Stimulated activated effector memory CD8-positive, alpha-beta T cell treated with anti-CD3 and anti-CD28 coated beads, Interleukin-12 subunit alpha, Interleukin-12 subunit beta, amount 100 ng/mL, for 72 hours (primary cell): ENCODE measurements around the gene DAB2IP.

Experiments
- ATAC-seq: fragments of 150-1000 bp; cut with Tn5 transposase; 2 replicates; pipeline ENCODE4 v1.10.0; 2021
- DNase-seq, 2 donors: peaks; one replicate each; pipeline ENCODE4 v3.0.0; 2021 to 2022; ENCODE audit warnings: low spot score in 2 of 2
- H3K27ac Mint-ChIP-seq: one replicate; pipeline ENCODE4 v1.8.0; 2022; ENCODE audit warnings: mild to moderate bottlenecking, mixed read lengths
- H3K36me3 Mint-ChIP-seq: one replicate; pipeline ENCODE4 v1.8.0; 2022; ENCODE audit warnings: mild to moderate bottlenecking, mixed read lengths
- H3K4me1 Mint-ChIP-seq: one replicate; pipeline ENCODE4 v1.8.0; 2022; ENCODE audit warnings: mixed read lengths
- H3K4me3 Mint-ChIP-seq: one replicate; pipeline ENCODE4 v1.8.0; 2022; ENCODE audit warnings: mild to moderate bottlenecking, mixed read lengths
- H3K9me3 Mint-ChIP-seq: one replicate; pipeline ENCODE4 v1.8.0; 2022; ENCODE audit warnings: mixed read lengths

Gene DAB2IP

GRCh38 chr9:121816449-121816817, 165.0 kb downstream of the DAB2IP start:
- ATAC-seq: no peak
- no peak for DNase-seq
- Mint-ChIP-seq H3K4me1 (no peaks in the 10 kb centered on the region), H3K4me3 (no peak overlapping the region), H3K27ac (no peak overlapping the region), H3K36me3 (peaks cover 3% of the 10 kb centered on the region), H3K9me3 (no peaks in the 10 kb centered on the region)

GRCh38 chr9:121816845-121817450, 165.5 kb downstream of the DAB2IP start:
- ATAC-seq (no peak), DNase-seq (no peak)
- Mint-ChIP-seq H3K4me1 (peaks cover 1% of the 10 kb centered on the region), H3K27ac (no peak overlapping the region), H3K36me3 (peaks cover 5% of the 10 kb centered on the region), H3K4me3 (no peak overlapping the region), H3K9me3 (no peaks in the 10 kb centered on the region)

DNA sequence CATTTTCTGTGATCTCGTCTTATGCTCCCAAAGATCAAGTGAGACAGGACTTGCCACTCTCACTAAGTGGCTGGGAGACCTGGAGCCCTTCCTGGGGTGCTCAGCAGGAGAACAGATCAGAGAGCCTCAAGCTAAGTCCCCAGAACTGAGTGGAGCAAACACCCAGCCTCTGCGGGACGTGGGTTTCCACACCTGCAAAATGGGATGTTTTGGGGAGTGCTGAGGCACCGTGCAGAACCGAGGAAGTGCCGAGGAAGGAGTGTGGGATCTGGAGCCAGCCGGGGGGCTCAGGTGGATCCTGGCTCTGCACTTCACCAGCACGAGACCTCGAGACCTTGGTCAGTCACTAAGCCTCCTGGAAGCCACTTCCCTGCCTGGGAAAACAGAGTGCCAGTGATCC, 166.0 kb downstream of the DAB2IP start:
- no peak overlapping the region for H3K4me3 Mint-ChIP-seq
- H3K4me1 Mint-ChIP-seq: peaks cover 7% of the 10 kb centered on the region
- H3K9me3 Mint-ChIP-seq: no peaks in the 10 kb centered on the region
- ATAC-seq: no peak
- H3K27ac Mint-ChIP-seq: no peak overlapping the region
- H3K36me3 Mint-ChIP-seq: peaks cover 5% of the 10 kb centered on the region
- no peak for DNase-seq

DNA sequence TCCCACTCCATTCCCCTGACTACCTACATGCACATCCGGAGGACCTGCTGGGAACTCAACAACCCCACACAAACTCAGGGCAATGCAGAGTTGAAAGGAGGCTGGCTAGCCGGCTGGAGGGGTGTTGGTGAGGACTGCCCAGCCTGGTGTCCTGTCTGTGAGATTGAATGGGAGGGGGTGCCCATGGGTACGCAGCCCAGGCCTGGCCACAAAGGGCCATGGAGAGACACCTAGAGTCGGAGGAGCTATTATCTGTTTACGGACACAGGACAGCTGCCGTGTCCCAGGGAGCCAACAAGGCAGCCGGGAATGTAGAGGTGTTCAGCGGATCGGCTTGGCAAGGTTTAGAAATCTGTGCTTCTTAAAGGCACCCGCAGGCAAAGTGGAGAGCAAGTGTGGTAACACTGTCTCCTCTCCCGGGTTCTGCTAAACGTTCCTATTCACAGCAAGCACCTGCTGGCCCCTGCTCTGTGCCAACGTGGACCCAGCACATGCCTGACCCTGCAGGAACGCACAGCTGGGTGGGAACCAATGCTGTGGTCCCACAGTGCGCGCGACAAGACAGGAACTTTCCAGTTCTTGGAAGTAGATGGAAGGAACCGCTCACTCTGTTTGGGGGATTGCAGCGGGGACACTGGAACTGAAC, 166.7 kb downstream of the DAB2IP start:
- H3K4me3 Mint-ChIP-seq: no peak overlapping the region
- peaks cover 5% of the 10 kb centered on the region for H3K36me3 Mint-ChIP-seq
- ATAC-seq: no peak
- H3K9me3 Mint-ChIP-seq: no peaks in the 10 kb centered on the region
- no peak for DNase-seq
- peaks cover 7% of the 10 kb centered on the region for H3K4me1 Mint-ChIP-seq
- H3K27ac Mint-ChIP-seq: no peak overlapping the region

DNA sequence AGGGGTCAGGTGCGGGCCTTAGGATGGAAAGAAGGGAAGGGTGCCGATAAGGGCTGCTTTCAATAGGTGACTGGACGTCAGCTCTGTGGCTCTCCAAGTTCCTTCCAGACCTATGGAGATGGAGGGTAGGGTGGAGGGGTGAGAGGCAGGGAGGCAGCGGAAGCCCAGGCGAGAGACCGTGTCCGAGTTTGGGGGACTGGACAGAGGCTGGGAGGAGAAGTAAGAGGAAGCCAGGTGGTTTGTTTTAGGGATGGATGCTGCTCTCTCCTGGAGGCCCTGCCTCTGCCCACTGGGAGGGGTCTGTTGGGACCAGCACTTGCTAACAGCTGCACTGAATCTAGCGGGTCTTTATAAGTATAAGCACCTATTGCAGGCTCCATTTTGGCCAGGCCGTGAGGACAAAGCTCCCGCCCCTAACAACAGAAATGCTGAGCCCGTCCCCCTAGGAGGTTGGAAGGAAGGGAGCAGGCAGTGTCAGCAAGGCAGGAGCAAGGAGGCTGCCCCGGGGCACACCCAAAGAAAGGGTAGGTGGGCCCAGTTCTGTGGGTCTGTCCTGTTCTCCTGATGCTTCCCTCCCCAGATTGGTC, 167.5 kb downstream of the DAB2IP start:
- no peaks in the 10 kb centered on the region for H3K9me3 Mint-ChIP-seq
- peaks cover 5% of the 10 kb centered on the region for H3K36me3 Mint-ChIP-seq
- H3K4me3 Mint-ChIP-seq: no peak overlapping the region
- peaks cover 7% of the 10 kb centered on the region for H3K4me1 Mint-ChIP-seq
- no peak for ATAC-seq
- H3K27ac Mint-ChIP-seq: no peak overlapping the region
- DNase-seq: no peak

DNA sequence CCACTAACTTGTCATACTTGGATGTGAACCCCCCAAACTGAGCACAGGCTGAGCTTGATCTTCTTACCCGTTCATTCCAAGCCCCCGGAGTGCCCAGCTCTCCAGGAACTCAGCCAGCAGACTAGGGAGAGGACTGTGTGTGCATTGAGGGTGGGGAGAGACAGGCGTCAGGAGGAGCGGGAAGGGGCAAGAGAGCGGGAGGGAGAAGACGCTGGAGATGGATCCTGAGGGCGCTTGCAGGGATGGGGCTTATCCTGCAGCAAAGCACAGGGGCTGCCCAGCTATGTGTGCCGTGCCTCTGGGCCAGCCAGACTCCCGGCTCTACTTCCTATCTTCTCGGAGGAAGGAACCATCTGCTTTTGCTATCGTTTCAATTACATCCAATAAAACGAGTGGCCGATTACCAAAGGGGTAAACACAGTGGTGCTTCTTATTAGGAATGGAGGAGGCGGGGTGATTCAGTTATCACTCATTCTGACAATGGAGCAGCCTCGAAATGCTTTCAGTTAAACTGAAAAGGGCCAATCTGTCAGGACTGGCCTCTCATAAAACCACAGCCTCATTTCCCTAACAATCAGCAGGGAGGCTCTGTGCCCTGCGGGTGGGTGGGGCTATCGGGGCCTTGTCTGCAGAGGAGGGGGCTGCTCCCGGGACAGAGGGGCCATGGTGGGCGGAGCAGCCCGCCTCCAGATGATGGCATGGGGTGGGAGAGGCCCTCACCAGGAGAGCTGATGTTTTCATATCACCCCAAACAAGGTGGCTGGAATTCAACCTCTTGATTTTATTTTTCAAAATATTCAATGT, 168.2 kb downstream of the DAB2IP start:
- Mint-ChIP-seq H3K4me1 (peaks cover 7% of the 10 kb centered on the region), H3K4me3 (no peak overlapping the region), H3K27ac (peak overlapping the region; percentile 48), H3K36me3 (peaks cover 5% of the 10 kb centered on the region), H3K9me3 (no peaks in the 10 kb centered on the region)
- DNase-seq (no peak), ATAC-seq (no peak)

- Mint-ChIP-seq H3K4me3 (no peak overlapping the region), H3K36me3 (peaks cover 5% of the 10 kb centered on the region), H3K4me1 (peaks cover 7% of the 10 kb centered on the region), H3K9me3 (no peaks in the 10 kb centered on the region), H3K27ac (no peak overlapping the region)
- DNase-seq (no peak), ATAC-seq (no peak)
Observed at GRCh38 chr9:121820286-121821005, 169.0 kb downstream of the DAB2IP start.

- ATAC-seq: no peak
- no peak for DNase-seq
- H3K4me3 Mint-ChIP-seq: peak overlapping the region; percentile 61
- H3K36me3 Mint-ChIP-seq: peaks cover 5% of the 10 kb centered on the region
- H3K4me1 Mint-ChIP-seq: peaks cover 7% of the 10 kb centered on the region
- H3K27ac Mint-ChIP-seq: peak overlapping the region; percentile 86
- no peaks in the 10 kb centered on the region for H3K9me3 Mint-ChIP-seq
Observed at GRCh38 chr9:121821326-121821725, 169.9 kb downstream of the DAB2IP start.

GRCh38 chr9:121822093-121823085, 171.0 kb downstream of the DAB2IP start:
- H3K9me3 Mint-ChIP-seq: no peaks in the 10 kb centered on the region
- ATAC-seq (peak; percentile 86), DNase-seq (no peak)
- peaks cover 5% of the 10 kb centered on the region for H3K36me3 Mint-ChIP-seq
- H3K4me3 Mint-ChIP-seq: peak overlapping the region; percentile 61
- H3K4me1 Mint-ChIP-seq: peaks cover 7% of the 10 kb centered on the region
- peak overlapping the region; percentile 86 for H3K27ac Mint-ChIP-seq

DNA sequence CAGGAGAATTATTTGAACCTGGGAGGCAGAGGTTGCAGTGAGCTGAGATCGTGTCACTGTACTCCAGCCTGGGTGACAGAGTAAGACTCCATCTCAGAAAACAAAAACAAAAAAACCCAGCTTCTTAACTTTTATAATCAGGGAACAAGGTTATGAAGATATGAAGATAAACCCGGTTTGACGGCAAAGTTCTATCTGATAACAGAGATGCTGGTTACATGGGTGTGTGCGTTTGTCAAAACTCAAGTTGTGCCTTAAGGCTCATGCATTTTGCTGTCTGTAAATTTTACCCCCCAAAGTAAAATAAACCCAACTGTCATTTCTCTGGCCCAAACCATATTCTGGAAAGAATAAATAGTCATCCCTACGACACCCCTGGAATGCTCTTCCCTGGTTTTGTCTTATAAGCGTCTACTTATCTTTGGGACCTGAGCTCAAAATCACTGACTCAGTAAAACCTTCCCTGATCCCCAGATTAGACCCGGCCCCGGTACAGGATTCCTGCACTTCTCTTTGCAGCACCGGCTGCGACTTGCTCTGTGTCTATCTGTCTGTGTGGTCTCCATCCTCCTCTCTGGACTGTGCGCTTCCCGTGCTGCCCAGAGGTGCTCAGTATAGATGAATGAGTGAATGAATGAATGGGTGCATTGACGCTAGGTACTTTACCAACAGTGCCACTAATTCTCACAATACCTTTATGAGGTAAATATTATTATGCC, 172.2 kb downstream of the DAB2IP start:
- DNase-seq (no peak), ATAC-seq (no peak)
- Mint-ChIP-seq H3K4me3 (no peak overlapping the region), H3K27ac (peak overlapping the region; percentile 21), H3K4me1 (peaks cover 7% of the 10 kb centered on the region), H3K36me3 (peaks cover 5% of the 10 kb centered on the region), H3K9me3 (no peaks in the 10 kb centered on the region)

DNA sequence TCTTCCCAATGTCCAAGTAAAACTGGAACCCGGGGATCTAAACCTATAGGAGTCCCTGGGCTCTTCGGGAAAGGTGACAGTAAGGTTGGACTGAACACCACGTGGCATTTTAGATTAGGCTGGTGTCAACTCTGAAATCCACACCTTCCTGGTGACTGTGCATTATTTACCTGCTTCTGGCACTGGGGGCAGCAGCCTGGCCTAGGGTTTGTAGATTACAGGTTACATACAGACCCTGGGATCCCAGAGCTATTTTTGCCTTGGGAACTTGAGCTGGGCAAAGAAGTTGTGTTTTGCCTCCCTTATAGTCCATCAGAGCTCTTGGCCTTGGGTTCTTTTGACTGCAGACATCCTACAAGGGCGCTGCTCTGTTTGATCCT, 173.2 kb downstream of the DAB2IP start:
- ATAC-seq: no peak
- no peak for DNase-seq
- Mint-ChIP-seq H3K4me1 (peaks cover 7% of the 10 kb centered on the region), H3K36me3 (peaks cover 5% of the 10 kb centered on the region), H3K9me3 (no peaks in the 10 kb centered on the region), H3K27ac (no peak overlapping the region), H3K4me3 (no peak overlapping the region)

DNA sequence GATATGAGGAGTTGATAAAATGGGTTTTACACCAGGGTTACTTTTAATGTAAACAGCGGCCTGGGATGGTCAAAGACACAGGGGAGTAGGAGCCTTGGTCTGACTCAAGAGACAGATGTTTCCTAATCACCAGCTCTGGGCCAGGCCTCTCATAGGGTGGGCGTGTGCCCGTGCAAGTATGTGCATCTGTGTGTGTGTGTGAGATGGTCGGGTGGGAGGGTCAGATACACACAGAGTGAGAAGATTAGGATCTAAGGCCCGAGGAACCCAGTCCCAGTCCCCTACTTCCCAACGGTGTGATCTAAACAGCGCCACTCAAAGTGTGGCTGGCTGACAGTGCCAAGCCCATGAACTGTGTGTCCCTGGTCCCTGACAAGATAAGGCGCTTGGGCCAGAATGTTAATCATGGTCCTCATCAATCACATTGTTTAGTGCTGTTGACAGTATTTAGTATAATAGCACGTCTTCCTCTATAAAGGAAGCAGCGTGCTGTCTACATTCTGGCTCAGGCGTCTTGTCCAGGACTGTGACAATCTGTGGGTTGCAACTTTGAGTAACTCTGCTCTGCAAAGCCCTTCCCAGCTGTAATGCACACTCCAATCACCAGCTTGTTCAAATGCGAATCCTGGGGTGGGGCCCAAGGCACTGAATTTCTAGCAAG, 173.7 kb downstream of the DAB2IP start:
- no peak overlapping the region for H3K4me3 Mint-ChIP-seq
- peaks cover 7% of the 10 kb centered on the region for H3K4me1 Mint-ChIP-seq
- DNase-seq (no peak), ATAC-seq (no peak)
- no peak overlapping the region for H3K27ac Mint-ChIP-seq
- no peaks in the 10 kb centered on the region for H3K9me3 Mint-ChIP-seq
- H3K36me3 Mint-ChIP-seq: peaks cover 5% of the 10 kb centered on the region

DNA sequence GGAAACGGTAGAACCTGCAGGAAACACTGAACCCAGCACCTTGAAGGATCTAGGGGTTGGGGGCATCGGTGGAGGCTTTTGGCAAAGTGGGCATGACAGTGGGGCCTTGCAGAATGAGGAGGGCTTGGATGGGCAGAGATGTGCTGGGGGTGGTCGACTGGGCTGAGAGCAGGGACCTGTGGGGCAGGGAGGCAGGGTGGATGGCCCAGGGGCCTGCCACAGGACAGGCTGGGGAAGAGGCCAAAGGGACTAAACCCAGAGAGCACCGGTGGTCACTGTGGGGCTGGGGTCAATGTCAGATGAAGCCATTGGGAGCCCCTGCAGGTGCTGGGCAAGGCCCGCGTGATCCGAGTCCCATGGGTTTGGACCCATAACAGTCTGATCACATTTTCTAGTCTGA, 175.3 kb downstream of the DAB2IP start:
- no peak for DNase-seq
- no peak for ATAC-seq
- H3K27ac Mint-ChIP-seq: peak overlapping the region; percentile 79
- H3K9me3 Mint-ChIP-seq: no peaks in the 10 kb centered on the region
- H3K4me3 Mint-ChIP-seq: no peak overlapping the region
- peaks cover 7% of the 10 kb centered on the region for H3K4me1 Mint-ChIP-seq
- no peaks in the 10 kb centered on the region for H3K36me3 Mint-ChIP-seq
